Erythroblast (primary cell): ENCODE measurements around the gene CPPED1.

ENCODE experiments used
- GATA1 ChIP-seq: IDR thresholded peaks from 2 replicates; pipeline ENCODE4 v1.6.1; 2011; ENCODE audit warnings: low read depth, mild to moderate bottlenecking, control low read depth, low read length, moderate library complexity
- POLR2A ChIP-seq: IDR thresholded peaks from 2 replicates; pipeline ENCODE4 v1.6.1; 2011; ENCODE audit warnings: mild to moderate bottlenecking, low read length

DNA sequence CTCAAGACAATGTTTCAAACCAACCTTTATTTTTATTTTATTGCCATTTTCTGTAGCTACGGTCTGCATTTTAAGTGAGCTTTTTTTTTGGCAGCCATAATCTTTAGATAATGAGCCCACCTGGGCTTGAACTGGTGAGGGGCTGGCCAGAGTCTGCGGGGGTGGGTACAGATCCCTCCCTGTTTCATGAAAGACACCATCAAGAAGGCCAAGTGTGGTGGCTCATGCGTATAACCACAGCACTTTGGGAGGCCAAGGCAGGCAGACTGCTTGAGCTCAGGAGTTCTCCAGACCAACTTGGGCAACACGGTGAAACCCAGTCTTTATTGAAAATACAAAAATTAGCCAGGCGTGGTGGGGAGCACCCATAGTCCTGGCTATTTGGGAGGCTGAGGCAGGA is 113.7 kb downstream of the CPPED1 start:
- TF ChIP-seq POLR2A (no peak), GATA1 (no peak)
